DLD1 (cell line): ENCODE data around the gene KCNN4.

Experiments
- in situ Hi-C: cut with HindIII; loops from 2 replicates; pipeline ENCODE4 v1.10.0; 2017; ENCODE audit warnings: low sequenced_read_pairs

The KCNN4 gene

GRCh38 chr19:43721469-43722048 lies 59.2 kb downstream of the KCNN4 start:
- in situ Hi-C loops: no loop called here

GRCh38 chr19:43720936-43721335 lies 59.8 kb downstream of the KCNN4 start:
- in situ Hi-C loops: no loop called here

GRCh38 chr19:43719918-43720317 lies 60.9 kb downstream of the KCNN4 start:
- in situ Hi-C loops: no loop called here

- in situ Hi-C loops: no loop called here
Observed at GRCh38 chr19:43719378-43719868, 61.4 kb downstream of the KCNN4 start.

- in situ Hi-C loops: no loop called here
Observed at GRCh38 chr19:43718627-43719377, 62.0 kb downstream of the KCNN4 start.
